Measurements from ENCODE around the gene MZF1. TPM values are rescaled to one million over a fixed set of nuclear protein-coding genes. Genes with fewer than 3 reads are reported as not detected.
A peak's percentile ranks its signal among the peaks of the same experiment; 100 is the strongest.

Gene MZF1
- total and polyA plus RNA-seq, 9 of the 15 experiments (the other 6 are each of a cell fraction or from before 2014, with no cell fraction given) = 0.31 to 29.3 (median 11.5) TPM

- TF ChIP-seq ZNF584 (CRISPR knock-in tag; IDR thresholded peaks at IDR 0.05; ENCODE audit: low read depth) (no peak), SMC3 (conservative IDR thresholded peaks at IDR 0.05; ENCODE audit: insufficient read depth, low read depth, low read length) (no peak)
These were observed 22.0 kb downstream of the MZF1 start (continued) for GRCh38 chr19:58551123-58551497.

- H3K79me2 ChIP-seq (ENCODE audit: control insufficient read depth, insufficient read depth, low read length) = peaks cover 53% of the 10 kb centered on the region
- H3K9me3 ChIP-seq (replicated peaks; ENCODE audit: control insufficient read depth, insufficient read depth, low read depth, low read length) = no peaks in the 10 kb centered on the region
- no peak overlapping the region for H2AFZ ChIP-seq (ENCODE audit: low read depth, low read length)
- H3K4me2 ChIP-seq (ENCODE audit: insufficient read depth, low read length) = no peak overlapping the region
- FAIRE-seq (no peak), DNase-seq (ENCODE audit: extremely low read depth in 1 of 4, low spot score in 3 of 4) (no peak), ATAC-seq (no peak)
- H3K36me3 ChIP-seq (ENCODE audit: control insufficient read depth, insufficient read depth, low read length) = peaks cover 86% of the 10 kb centered on the region
- no peak overlapping the region for H3K4me3 ChIP-seq
- intact Hi-C loops (cut with micrococcal nuclease) = no loop called here
- in situ Hi-C loops (cut with MboI) = no loop called here
- H3K27ac ChIP-seq (ENCODE audit: extremely low read depth, low read depth, low read length) = no peak overlapping the region
- H3K27me3 ChIP-seq (ENCODE audit: control insufficient read depth in 2 of 2, insufficient read depth in 2 of 2, low read length in 2 of 2) = no peaks in the 10 kb centered on the region
- H4K20me1 ChIP-seq (replicated peaks; ENCODE audit: control insufficient read depth, insufficient read depth, low read length) = peaks cover 34% of the 10 kb centered on the region
- peak overlapping the region in 1 of 2 experiments; percentile 20; a peak in 1 of 4 replicates for H3K9ac ChIP-seq (ENCODE audit: insufficient read depth in 1 of 2, low read depth in 2 of 2, low read length in 2 of 2)
- ChIA-PET CTCF (ENCODE audit: low intra/inter-chr PET ratio) (no interaction called here), POLR2A (no interaction called here)
- 93% methylated on average over 13 of the region's 13 CpGs for WGBS (ENCODE audit: insufficient coverage, low coverage, missing lambda C conversion rate)
- BruUV-seq (replicated peaks) = no TSS peak
- peaks cover 8% of the 10 kb centered on the region for H3K9me1 ChIP-seq (ENCODE audit: control insufficient read depth, insufficient read depth, low read length)
- peaks cover 25 to 49% of the 10 kb centered on the region in 2 experiments for H3K4me1 ChIP-seq (replicated peaks in 1 of 2; ENCODE audit: control insufficient read depth in 2 of 2, insufficient read depth in 2 of 2, low read length in 2 of 2)
- TF ChIP-seq MECOM (CRISPR knock-in tag; IDR thresholded peaks at IDR 0.05) (no peak), ZNF592 (IDR thresholded peaks at IDR 0.05) (no peak), WHSC1 (IDR thresholded peaks at IDR 0.05; ENCODE audit: low read length) (no peak), SETDB1 (IDR thresholded peaks at IDR 0.05; ENCODE audit: low read length) (no peak), MYNN (IDR thresholded peaks at IDR 0.05) (0 out of 2 replicates have a peak, but pooled peaks have one; percentile 19), MYNN (CRISPR knock-in tag; IDR thresholded peaks at IDR 0.05) (no peak), NFIX (CRISPR knock-in tag; IDR thresholded peaks at IDR 0.05; ENCODE audit: low read depth) (no peak), THAP7 (CRISPR knock-in tag; IDR thresholded peaks at IDR 0.05) (no peak), NCOR1 (IDR thresholded peaks at IDR 0.05) (no peak), FOXP1 (CRISPR knock-in tag; IDR thresholded peaks at IDR 0.05) (no peak), NFE2L1 (tag; IDR thresholded peaks at IDR 0.05; ENCODE audit: borderline replicate concordance, low read depth) (no peak), RBFOX2 (IDR thresholded peaks at IDR 0.05; ENCODE audit: low read depth, low read length) (peak; percentile 68), YY1 (IDR thresholded peaks at IDR 0.05; ENCODE audit: borderline replicate concordance in 1 of 3, control insufficient read depth in 1 of 3, extremely low read depth in 1 of 3, insufficient read depth in 3 of 3, insufficient read length in 1 of 3, insufficient replicate concordance in 2 of 3, low read depth in 1 of 3, low read length in 2 of 3) (peak in 1 of 3 experiments; percentile 39), ZNF79 (CRISPR knock-in tag; IDR thresholded peaks at IDR 0.05; ENCODE audit: low read depth) (no peak), XRCC4 (IDR thresholded peaks at IDR 0.05; ENCODE audit: extremely low read depth, insufficient read depth, insufficient read length) (no peak)
These were observed 22.6 kb downstream of the MZF1 start for GRCh38 chr19:58550362-58551122.

All from K562 (cell line).